Kidney glomerular epithelial cell (primary cell): Measurements from ENCODE around the gene ARHGEF39.

Experiments
- DNase-seq: peaks from one replicate; lab custom pipeline; 2025; lab: John Stamatoyannopoulos, UW

ARHGEF39 gene

DNA sequence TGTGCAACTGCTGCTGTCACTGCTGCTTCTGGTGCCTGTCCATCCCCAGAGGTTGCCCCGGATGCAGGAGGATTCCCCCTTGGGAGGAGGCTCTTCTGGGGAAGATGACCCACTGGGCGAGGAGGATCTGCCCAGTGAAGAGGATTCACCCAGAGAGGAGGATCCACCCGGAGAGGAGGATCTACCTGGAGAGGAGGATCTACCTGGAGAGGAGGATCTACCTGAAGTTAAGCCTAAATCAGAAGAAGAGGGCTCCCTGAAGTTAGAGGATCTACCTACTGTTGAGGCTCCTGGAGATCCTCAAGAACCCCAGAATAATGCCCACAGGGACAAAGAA lies 9.0 kb upstream of the ARHGEF39 start:
- no peak for DNase-seq

DNA sequence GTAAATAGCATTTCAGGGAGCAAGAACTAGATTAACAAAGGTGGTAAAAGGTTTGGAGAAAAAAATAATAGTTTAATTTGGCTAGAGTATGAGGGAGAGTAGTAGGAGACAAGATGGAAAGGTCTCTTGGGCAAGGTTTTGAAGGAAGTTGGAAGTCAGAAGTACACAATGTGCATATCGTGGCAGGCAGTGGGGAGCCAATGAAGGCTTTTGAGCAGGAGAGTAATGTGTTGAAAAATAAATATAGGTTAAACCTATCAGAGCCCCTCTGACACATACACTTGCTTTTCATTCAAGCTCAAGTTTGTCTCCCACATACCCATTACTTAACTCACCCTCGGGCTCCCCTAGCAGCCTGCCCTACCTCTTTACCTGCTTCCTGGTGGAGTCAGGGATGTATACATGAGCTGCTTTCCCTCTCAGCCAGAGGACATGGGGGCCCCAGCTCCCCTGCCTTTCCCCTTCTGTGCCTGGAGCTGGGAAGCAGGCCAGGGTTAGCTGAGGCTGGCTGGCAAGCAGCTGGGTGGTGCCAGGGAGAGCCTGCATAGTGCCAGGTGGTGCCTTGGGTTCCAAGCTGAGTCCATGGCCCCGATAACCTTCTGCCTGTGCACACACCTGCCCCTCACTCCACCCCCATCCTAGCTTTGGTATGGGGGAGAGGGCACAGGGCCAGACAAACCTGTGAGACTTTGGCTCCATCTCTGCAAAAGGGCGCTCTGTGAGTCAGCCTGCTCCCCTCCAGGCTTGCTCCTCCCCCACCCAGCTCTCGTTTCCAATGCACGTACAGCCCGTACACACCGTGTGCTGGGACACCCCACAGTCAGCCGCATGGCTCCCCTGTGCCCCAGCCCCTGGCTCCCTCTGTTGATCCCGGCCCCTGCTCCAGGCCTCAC lies 8.4 kb upstream of the ARHGEF39 start, which contains the start of gene CA9:
Gene CA9 (plus strand): TSS at position 797 of the 893 bp plus-strand sequence. CDS start 32 bp downstream, at position 829.
- no peak for DNase-seq

DNA sequence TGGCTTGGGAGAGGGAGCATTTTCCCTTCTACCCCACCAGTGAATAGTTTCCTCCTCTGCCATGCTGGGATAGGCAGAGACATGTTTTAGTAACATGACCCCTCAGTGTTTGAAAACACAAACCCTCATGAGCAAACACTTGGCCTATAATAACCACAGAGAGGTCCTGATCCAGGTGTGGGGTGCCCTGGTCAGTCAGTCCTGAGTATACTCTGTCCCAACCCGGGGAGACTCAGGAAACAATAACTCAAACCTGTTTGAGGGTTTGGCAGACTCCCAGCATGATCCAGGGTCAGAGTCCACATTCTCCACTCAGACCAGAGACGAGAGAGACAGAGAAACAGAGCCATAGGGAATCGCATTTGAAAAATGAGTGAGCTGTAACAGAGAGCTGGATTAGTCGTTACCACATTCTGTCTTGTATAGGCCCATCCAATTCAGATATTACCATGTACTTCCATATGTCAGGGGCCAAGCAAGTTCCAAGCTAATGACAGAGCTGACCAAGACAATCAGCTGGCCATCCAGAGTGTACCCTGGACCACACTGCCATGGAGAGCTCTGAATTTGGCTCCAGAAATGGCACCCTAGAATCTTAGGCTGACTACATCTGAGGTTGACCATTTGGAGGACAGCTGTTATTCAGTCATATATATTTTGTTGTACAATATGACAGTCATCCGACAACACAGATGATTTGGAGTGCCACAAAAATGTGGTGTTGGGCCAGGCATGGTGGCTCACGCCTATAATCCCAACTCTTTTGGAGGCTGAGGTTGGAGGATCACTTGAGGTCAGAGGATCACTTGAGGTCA lies 4.5 kb upstream of the ARHGEF39 start:
- DNase-seq = peak; percentile 68

DNA sequence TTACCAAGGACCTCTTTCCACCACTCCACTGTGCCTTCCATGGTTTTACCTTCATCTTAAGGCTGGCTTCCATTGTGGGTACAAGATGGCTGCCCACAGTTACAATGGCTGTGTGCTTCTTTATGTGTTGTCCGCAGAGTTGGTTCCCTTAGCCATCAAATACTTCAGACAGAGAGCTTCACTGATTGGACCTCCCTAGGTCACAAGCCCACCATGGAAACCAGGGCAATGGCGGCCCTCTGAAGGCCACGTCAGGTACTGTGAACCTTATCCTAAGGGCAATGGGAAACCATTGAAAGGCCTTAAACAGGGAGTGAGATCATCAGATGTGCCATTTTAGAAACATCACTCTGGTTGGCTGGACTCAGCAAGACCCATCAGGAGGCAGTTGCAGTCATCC lies 2.9 kb upstream of the ARHGEF39 start:
- DNase-seq = no peak

DNA sequence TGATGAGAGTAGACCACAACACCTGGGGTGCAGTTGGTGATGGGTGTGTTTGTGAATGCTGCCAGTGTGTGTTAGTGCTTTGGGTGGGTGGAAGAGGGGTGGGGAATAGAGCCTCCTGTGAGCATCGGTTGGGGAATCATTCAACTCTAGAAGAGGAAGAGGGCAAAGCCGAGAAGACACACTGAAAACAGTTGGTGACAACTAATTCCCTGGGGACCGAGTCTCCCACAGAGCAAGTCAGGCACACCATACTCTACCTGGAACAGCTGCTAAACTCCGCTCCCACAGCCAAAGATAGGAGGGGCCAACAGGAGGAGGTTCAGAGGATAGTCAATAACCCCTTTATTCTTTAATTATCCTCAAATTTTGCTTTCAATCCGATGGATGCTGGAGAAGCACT lies 1.6 kb upstream of the ARHGEF39 start:
- no peak for DNase-seq

DNA sequence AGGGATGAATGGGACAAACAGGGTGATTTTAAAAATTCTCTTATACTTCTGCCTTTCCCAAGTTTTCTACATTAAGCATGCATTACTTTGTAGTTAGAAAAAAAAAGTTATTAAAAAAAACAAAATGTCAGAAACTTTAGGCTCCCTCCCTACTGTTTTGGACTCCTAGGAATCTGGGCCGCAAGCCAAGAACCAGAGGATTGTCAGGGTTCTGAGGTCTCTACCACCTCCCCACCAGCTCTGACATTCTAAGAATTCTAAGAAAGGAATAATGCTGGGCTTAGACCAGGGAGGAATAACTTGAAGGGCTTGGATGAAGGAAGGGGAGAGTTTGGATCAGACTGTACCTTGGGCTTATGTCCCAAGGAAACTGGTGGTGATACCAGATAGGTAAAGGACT lies 1.1 kb upstream of the ARHGEF39 start:
- DNase-seq = peak; percentile 5

DNA sequence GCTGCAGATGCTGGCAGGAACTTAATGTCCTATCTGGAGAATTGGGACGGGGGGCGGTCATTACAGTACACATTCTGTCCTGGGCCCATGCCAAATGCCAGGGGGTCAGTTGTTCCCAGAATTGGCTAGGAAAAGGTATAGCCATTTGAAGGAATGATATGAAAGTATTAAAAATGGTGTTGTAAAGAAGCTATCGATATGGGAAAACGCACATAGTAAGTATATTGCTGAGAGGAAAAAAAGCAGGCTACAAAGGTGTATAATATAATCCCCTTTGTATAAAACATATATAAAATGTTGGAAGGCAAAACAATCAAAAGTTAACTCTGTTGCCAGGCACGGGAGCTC lies 450 bp upstream of the ARHGEF39 start:
- DNase-seq = no peak

DNA sequence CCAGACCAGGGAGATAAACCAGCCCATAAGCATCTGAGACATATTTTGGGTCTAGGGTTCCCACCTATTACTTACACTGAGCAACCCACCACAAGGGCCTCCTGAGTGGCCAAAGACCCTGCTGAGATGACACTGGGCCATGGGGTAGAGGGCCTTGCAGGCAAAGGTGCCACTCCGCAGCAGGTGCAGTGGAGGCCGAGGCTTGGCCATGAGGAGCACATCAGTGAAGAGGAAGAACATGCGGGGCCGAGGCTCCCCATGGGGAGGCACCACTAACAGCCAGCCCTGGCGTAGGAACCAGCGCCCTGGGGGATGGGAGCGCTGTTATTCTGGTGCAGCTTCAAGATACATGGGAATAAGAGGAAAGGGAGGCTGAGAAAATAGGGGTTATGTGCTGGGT lies 2.6 kb downstream of the ARHGEF39 start:
- no peak for DNase-seq

DNA sequence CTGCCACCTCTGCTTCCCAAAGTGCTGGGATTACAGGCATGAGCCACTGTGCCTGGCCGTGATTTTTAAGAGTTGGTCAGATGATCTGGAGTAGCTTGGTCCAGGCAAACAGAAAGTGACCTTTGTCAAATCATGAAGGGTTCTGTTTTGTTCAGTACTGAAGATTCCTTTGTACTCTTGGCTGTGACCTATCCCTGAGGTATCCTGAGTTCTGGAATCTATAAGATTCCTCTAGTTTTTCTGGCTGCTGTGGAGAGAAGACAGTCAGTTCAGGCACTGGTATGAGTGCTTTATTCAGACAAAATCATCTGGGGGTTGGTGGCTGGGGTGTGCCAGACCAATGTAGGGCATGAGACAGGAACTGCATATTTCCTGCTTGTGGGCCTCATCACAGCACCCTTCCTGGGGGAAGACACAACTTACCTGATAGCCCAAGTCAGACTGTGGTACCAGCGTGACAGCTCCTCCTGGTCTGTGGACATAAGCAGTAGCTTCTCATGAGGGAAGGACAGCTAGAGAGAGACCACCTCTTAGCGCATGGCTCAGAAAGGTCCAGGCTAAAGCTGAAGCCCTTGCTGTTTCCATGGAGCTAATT lies 3.1 kb downstream of the ARHGEF39 start:
- no peak for DNase-seq

DNA sequence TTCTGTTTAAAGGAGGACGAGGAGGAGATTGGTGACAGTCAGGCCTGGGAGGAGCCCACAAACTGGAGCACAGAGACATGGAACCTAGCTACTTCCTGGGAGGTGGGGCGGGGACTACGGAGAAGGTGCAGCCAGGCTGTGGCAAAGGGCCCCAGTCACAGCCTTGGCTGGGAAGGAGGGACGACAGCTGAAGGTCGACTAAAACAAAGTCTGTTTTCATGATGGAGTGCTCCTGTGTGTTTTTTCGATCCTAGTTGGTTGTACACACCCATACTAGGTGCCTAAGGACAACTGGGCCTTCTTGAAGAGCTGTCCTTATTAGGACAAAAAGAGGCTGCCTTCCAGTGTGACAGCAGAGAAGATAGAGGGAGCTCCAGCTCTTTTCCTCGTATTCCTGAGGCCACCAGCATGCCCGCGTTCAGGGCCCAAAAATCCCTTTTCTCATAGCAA lies 4.0 kb downstream of the ARHGEF39 start:
- no peak for DNase-seq

DNA sequence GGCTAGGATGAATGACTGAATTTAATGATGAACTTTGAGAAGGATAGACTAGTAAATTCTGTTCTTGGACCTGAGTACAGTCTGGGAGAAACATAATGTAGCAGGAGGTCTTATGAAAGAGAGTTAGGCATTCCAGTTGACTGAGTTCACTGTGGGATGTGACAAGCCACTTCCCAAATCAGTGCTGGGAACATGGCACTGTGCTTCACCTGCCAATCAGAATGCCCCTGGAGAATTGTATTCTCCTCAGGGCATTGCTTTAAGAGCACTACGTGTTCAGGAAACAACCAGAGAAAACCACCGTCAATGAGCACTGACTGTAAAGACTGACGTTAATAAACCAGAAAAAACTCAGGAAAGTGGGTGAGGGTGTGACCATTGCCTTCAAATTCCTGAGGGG lies 5.7 kb downstream of the ARHGEF39 start:
- DNase-seq = no peak

DNA sequence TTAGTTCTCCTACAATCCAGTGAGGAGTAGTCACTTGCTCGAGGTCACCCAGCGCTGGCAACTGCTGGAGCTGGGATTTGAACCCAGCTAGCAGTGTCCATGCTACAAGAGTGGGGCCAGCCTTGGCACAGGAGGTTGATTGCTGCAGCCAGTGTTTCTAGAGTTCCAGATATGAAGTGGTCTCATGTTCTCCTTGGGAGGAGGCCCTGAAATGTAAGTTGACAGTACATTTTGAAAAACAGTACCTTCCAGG lies 6.1 kb downstream of the ARHGEF39 start:
- DNase-seq = no peak

DNA sequence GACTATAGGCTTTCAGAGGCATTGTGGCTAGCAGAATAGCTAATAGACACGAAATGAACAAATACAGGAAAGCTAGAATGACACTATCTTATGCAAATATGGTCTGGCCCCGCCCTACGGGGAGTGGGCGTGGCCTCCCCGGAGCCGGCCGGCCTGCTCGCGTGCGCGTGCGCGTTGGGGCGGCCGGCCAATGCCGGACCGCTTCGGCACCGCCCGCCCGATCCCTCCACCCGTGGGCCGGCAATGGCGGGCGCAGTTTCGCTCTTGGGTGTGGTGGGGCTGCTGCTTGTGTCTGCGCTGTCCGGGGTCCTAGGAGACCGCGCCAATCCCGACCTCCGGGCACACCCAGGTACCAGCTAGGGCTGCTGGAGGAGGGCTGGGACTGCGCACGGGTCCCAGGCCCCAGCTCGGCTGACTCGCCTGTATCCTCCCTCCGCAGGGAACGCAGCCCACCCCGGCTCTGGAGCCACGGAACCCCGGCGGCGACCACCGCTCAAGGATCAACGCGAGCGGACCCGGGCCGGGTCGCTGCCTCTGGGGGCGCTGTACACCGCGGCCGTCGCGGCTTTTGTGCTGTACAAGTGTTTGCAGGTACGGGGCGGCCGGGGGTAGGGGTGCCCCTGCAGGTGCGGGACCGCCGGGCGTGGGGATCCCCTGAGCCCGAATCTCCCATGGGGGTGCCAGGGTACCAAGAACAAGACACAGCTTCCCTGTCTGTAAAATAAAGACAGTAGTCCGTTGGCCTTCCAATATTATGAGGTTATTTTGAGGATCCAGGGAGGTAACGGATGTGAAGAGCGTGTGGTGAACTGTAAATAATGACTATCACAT lies 6.6 kb downstream of the ARHGEF39 start, which contains the start of gene CCDC107:
Gene CCDC107 (plus strand): TSS at position 156 of the 831 bp plus-strand sequence. CDS start 88 bp downstream, at position 244.
- DNase-seq = peak; percentile 84

DNA sequence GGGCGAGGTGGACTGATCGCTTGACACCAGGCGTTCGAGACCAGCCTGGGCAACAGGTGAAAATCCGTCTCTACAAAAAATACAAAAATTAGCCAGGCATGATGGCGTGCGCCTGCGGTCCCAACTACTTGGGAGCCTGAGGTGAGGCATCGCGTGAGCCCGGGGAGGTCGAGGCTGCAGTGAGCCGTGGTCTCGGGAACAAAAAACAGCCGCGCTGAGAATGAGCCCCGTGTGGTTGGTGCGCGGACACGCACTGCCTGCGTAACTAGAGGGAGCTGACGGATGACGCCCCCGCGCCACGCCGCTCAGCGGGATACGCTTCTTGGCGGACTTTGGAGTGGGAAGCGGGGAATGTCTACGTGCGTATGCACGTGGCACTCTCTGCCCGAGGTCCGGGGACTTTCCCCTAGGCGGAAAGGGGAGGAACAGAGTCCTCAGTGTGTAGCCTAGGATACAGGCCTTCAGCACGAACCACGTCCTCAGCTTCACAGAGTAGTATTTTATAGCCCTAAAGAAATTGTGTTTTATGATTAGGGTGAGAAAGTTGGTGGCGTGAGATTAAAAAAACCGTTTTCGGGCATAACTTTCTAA lies 7.4 kb downstream of the ARHGEF39 start, which contains the start of gene RMRP:
Gene RMRP (minus strand): TSS at position 474 of the 591 bp plus-strand sequence.
- peak; percentile 98 for DNase-seq

DNA sequence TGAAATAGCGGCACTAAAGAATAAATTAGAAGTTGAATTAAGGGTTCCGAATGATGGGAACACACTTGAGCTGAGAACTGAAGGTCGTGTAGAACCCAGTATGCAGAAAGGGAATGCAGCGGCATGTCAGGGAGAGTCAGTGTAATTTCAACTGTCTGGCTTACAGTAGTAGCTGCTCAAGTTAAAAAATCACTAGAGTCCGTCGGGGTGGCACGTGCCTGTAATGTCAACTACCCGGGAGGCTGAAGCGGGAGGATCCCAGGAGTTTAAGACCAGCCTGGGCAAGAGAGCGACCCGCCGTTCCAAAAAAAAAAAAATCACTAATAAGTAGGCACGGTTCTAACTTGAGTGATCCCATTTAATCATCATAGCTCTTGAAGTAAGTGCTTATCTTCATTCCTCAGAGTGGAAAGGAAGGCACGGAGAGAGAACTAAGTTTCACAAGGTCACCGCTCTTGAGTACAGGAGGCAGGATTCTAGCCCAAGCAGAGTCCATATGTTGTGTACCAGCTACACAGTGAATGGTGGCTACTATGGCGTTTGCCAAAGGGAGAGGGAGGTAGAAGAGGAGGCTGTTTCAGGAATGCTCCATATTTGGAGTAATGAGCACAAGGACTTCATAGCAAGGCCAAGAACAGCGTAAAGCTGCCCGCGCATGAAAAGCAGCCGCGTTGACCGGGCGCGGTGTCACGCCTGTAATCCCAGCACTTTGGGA lies 8.0 kb downstream of the ARHGEF39 start:
- DNase-seq = no peak

DNA sequence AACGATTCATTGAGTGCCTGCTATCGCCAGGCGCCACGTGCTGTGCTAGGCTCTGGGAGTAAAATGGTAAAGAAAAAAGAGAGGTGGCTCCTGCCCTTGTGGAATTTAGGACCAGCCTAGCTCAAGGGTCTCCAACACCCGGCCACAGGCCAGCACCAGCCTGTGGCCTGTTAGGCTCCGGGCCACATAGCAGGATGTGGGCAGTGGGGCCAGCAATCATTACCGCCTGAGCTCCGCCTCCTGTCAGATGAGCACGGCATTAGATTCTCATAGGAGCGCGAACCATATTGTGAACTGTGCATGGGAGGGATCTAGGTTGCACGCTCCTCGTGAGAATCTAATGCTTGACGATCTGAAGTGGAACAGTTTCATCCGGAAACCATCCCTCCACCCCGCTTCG lies 8.6 kb downstream of the ARHGEF39 start:
- no peak for DNase-seq

DNA sequence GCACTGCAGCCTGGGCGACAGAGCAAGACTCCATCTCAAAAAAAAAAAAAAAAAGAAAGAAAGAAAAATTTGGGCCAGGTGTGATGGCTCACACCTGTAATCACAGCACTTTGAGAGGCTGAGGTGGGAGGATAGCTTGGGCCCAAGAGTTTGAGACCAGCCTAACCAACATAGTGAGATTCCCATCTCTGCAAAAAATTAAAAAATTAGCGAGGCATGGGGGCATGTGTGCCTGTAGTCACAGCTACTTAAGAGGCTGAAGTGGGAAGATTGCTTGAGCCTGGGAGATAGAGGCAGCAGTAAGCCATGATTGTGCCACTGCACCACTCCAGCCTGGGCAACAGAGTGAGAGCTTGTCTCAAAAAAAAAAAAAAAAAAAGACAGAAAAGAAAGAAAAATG lies 11.4 kb downstream of the ARHGEF39 start:
- DNase-seq = no peak

DNA sequence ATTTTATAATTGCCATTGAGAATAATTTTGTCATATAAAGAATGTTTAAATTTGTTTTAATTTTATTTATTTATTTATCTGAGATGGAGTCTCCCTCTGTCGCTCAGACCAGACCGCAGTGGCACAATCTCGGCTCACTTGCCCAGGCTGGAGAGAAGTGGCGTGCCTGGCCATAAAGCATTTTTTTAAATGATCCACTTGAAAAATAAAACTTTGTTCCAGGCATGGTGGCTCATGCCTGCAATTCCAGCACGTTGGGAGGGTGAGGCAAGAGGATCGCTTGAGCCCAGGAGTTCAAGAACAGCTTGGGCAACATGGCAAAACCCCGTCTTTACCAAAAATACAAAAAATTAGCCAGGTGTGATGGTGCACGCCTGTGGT lies 12.2 kb downstream of the ARHGEF39 start:
- no peak for DNase-seq

DNA sequence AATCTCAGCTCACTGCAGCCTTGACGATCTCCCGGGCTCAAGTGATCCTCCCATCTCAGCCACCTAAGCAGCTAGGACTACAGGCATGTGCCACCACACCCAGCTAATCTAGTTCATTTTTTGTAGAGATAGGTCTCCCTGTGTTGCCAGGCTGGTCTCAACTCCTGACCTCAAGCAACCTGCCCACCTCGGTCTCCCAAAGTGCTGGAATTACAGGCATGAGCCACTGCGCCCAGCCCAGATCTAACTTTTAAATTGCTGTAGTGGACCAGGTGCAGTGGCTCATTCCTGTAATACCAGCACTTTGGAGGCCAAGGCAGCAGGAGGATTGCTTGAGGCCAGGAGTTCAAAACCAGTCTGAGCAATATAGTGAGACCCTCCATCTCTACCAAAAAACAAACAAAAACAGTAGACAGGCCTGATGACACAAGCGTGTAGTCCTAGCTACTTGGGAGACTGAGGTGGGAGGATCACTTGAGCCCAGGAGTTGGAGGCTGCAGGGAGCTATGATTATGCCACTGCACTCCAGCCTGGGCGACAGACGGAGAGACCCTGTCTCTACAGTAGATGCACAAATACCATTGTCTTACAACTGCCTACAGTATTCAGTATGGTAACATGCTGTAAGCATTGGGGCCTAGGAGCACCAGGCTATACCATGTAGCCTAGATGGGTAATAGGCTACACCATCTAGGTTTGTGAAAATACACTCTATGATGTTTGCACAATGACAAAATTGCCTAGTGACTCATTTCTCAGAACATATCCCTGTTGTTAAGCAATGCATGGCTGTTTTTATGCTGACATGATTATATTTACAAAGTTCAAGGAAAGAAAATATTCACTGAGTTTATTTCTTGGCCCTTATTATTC lies 12.8 kb downstream of the ARHGEF39 start:
- no peak for DNase-seq
